NCI-H345 treated with DMSO at 0.1 percent for 48 hours (cell line): Measurements from ENCODE around the gene GAL3ST2.
"Not testable (repeated sequence)": the region's sequence is repeated elsewhere in the genome, so short reads cannot be mapped to it uniquely, and the experiment has no call there.

Experiments
- DNase-seq: peaks from one replicate; lab custom pipeline; 2025; ENCODE audit not compliant: unreplicated experiment; lab: John Stamatoyannopoulos, UW

GAL3ST2 gene

DNA sequence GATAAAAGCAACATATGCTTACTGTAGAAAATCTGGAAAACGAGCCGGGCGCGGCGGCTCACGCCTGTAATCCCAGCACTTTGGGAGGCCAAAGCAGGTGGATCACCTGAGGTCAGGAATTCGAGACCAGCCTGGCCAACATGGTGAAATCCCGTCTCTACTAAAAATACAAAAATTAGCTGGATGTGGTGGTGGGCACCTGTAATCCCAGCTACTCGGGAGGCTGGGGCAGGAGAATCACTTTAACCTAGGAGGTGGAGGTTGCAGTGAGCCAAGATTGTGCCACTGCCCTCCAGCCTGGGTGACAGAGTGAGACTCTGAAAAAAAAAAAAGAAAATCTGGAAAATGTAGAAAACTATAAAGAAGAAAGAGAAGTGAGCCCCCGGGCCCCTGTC, 41.2 kb downstream of the GAL3ST2 start:
- not testable (repeated sequence) for DNase-seq

DNA sequence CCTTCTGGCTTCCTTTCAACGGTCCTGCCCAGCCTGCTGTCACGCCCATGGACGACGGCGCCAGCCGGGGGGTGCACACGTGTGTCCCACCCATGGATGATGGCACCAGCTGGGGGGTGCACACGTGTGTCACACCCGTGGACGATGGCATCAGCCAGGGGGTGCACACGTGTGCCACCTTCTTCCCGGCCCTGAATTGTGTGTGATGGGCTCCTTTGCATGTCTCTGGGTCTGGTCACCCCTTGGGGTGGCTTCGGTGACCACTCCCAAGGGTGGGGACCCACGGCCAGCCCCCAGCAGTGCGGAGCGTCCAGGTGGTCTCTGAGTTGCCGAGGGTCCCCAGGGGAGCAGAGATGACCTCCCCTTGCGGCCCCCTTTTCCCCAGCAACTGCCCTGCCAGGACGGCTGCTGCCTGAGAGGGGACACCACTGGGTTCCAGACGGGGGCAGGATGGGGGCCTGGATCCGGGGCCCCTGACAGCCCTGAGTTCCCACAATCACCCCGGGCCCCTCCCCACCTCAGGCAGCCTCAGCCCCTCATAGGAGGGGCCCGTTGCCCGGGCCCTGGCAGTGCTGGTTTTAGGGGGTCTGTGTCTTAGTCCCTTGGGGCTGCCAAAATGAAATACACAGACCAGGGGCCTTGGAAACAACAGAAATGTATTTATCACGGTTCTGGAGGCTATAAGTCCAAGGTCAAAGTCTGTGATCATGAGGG, 41.8 kb downstream of the GAL3ST2 start:
- no peak for DNase-seq

DNA sequence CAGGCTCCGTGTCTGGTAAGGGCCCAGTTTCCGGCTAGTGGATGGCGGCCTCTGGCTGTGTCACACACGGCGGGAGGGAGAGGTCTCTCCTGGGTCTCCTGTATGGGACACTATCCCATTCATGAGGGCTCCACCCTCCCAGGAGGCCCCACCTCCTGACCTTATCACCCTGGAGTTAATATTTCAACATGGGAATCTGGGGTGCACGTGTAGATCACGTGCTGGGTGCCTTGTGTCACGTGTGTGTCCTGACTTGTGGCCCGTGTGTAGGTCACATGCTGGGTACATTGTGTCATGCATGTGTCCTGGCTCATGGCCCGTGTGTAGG, 42.3 kb downstream of the GAL3ST2 start:
- no peak for DNase-seq

DNA sequence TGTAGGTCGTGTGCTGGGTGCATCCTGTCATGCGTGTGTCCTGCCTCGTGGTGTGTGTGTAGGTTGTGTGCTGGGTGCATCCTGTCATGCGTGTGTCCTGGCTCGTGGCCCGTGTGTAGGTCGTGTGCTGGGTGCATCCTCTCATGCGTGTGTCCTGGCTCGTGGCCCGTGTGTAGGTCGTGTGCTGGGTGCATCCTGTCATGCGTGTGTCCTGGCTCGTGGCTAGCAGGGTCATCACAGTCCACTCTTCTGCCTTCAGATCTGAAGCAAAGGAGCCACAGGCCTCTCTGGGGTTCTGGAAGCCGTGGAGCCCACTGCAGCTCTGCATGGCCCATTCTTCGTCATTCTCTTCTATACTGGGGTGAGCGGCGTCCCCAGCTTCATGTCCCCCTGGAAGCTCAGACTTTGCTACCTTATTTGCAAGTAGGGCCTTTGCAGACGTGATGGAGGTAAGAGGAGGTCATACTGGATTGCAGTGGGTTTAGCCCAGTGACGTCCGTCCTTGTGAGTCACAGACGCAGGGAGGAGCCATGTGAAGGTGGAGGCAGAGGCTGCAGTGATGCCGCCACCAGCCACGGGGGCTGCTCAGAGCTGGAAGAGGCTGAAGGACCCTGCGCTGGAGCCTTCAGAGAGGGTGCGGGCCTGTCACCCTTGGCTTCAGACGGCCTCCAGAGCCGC, 43.5 kb downstream of the GAL3ST2 start:
- DNase-seq, result not testable (repeated sequence)

DNA sequence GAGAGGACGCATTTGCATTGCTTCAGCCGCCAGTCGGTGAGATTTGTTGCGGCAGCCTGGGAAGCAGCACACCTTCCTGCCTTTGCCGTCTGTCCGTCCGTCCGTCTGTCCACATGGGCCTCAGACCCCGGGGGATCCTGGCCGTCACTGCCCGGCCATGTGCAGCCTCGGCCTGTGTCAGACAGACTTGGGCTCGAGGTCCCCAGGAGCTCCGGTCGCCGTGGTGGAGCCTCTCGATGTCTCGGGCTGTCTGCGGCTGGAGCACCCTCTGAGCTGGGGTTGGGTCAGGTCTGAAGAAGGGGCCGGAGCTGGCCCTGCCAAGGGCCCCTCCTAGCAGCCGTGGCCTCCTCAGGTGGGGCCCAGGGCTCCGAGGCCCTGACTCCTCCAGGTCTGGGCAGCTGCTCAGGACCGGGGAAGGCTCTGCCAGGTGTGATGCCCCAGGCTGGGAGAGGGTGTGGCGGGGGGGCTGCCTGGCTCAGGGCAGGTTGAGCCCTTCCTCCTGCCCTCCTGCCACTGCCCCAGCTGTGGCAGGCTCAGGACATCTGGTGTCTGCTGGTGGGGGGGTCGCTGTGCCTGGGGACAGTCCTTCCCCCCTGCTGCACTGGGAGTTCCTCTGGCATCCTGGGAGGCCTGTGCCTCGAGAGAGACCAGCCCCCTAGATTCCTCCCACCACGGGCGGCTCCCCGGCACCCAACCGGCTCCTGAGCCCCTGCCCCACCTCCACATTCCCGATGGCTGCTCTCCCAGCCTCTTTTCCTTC, 44.2 kb downstream of the GAL3ST2 start:
- DNase-seq, result no peak

DNA sequence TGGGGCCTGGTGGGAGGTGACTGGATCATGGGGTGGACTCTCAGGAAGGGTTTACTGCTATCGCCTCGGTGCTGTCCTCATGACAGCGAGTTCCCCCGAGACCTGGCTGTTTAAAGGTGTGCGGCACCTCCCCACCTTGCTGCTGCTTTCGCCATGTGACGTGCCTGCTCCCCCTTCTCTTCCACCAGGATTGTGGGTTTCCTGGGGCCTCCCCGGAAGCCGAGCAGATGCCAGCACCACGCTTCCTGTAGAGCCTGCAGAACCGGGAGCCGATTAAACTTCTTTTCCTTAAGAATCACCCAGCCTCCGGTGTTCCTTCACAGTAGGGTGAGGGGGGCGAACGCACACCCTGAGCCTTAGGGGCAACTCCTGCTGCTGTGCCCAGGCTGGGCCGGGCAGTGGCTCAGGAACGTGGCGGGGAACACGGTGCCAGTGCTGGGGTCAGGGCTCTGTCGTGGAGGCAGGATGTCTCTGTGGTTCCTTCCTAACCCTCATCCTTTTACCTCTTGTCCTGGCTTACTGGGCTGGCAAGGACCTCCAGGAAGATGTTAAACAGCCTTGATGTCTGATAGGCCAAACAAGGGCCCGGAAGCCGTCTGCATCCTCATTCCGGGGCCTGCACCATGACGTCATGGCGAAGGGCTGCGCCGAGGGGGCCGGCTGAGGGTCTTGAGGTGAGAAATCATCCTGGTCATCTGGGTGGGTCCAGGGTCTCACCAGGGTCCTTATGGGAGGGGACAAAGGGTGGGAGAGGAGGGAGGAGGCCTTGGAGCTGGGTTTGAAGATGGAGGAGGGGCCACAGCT, 45.0 kb downstream of the GAL3ST2 start:
- DNase-seq, result no peak

DNA sequence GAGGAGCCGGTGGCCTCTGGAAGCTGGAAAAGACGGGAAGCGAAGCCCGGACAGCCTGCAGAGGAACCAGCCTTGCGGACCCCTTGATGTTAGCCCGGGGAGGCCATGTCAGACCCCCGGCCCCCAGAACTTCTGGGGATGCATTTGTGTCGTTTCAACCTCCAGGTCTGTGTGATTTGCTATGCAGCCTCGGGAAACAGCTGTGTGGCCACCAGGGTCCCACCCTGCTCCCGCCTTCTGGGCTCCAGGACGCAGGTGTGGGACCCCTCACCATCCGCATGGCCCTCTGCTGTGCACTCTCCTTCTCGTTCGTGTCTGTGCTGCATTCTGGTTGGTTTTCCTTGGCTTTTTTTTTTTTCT, 45.6 kb downstream of the GAL3ST2 start:
- no peak for DNase-seq

DNA sequence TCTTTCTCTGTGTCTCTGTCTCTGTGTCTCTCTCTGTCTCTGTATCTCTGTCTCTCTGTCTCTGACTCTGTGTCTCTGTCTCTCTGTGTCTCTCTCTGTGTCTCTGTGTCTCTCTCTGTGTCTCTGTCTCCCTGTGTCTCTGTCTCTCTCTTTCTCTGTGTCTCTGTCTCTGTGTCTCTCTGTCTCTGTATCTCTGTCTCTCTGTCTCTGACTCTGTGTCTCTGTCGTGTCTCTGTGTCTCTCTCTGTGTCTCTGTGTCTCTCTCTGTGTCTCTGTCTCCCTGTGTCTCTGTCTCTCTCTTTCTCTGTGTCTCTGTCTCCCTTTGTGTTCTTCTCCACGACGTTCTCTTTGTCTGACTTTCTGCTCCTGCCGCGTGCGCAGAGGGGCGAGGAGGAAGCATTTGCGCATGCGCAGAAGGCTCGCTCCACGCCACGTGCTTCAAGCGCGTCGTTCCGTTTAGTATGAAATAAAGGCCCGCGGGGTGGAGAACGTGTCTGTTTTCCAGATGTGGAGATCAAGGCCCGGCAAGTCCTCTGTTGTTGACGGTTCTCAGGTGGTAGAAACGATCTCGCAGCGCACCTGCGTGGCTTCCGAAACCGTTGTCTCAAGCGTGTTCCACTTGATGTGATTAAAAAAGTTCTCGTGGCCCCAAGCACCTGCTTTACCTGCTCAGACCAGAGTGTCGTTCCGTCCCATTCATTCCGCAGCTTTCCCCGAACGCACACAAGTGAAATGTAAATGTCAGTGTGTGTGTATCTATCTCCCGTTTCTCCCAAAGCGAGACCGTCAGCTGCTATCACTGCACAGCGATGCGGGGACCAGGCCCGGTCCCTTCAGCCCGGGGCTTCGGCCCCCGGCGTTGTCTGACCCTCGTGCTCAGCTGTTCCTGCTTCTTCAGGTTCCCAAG, 47.2 kb downstream of the GAL3ST2 start:
- DNase-seq, result not testable (repeated sequence)

DNA sequence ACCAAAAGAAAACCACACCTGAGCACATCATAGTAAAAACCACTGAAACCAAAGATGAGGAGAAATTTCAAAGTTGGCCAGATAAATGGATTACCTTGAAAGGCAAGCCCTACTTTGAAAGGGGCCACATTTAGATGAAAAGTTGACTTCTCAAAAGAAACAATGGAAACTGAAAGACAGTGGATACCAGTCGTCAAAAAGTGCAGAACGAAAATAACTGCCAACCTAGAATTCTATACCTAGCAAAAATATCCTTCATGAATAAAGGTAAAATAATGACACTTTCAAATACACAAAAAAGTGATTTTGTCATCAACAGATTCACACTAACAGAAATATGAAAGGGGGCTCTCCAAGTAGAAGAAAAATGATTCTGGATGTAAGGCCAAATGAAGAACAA, 50.8 kb downstream of the GAL3ST2 start:
- DNase-seq, result no peak

DNA sequence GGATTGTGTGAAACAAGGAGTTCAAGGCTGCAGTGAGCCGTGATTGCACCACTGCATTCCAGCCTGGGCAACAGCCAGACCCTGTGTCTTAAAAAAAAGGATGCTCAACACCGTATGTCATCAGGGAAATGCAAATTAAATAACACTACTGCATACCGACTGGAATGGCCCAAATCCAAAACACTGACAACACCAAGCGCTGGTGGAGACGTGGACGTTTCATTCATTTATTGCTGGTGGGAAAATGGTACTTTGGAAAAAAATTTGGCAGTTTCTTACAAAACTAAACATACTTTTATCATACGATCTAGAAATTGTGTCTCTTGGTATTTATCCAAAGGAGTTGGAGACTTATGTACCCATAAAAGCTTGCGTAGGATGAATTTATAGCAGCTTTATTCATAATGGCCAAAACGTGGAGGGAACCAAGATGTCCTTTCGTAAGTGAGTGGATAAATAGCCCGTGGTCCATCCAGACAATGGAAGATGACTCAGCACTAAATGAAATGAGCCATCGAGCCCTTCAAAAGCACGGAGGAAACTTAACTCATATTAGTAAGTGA, 56.6 kb downstream of the GAL3ST2 start:
- no peak for DNase-seq

DNA sequence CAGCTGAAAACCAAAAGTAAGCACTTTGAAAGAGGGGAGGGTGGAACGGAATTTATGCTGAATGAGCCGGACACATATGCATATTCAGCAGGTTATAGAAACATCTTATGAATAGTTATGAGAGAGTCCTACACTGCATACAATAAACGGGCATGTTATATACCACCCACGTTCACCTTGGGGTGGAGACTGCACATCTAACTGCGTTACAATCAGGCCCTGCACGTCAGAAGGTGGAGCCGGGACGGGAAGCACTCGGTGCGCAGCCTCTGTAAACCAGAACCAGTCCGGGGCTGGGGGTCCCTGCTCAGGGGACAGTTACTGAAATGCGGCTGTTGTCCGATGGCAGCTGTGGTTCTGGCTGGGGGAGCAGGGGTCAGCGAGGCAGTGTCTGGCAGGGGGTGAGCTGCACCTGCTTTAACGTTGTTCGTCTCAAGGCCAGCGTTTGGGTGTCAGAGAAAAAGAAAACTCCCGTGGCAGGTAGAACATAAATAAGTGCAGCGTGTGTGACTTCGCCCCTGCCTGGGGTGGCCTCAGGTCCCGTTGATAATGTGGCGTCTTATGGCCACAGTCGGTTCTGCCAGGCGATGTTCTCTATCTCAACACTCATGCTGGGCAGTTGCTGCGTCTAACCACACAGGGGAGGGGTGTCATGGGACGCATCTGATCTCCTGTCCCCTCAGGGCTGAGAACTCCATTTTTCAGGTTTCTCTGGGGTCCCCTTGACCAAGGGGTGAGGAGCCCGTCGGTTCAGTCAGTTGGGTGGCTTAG, 57.3 kb downstream of the GAL3ST2 start:
- not testable (repeated sequence) for DNase-seq

DNA sequence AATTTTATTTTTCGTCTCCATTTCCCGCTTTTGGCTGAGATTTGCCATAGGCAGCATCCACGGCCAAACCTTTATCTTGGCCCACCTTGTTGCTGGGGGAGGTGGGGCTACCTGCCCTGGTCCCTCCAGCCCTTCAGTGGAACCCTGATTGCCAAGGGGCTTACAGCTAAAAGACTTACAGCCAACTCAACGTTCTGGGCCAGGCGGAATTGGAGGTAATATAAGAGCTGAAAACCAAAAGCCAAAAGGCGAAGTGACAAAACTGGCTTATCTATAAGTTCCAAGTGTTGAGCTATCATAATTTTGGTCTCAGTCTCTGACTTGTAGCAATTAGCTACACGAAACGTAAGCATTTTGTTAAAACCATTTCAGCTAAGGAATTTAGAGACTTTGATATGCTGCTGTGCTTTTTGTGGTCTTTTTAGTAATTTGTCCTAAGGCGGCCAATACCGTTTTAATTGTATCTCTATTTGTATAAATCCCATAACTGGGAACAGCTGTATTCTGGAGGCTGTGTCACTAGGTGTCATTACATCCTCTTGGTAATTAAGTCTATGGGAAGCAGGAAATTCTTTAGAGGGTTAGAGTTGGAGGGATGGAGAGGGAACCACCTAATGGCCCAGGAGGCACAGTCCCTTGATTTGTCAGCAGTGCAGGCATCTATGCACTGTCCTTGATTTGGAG, 58.0 kb downstream of the GAL3ST2 start:
- no peak for DNase-seq

DNA sequence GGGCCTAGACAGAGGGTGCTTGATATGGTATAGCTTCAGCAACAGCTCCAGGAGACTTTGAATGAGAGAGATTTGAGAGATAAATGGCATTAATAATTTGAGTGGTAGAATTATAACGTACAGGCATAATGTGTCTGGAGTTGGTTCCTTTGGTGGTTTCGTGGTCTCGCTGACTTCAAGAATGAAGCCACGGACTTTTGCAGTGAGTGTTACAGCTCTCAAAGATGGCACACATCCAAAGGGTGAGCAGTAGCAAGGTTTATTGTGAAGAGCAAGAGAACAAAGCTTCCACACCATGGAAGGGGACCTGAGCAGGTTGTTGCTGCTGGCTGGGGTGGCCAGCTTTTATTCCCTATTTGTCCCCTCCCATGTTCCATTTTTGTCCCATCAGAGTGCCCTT, 59.0 kb downstream of the GAL3ST2 start:
- DNase-seq, result no peak

DNA sequence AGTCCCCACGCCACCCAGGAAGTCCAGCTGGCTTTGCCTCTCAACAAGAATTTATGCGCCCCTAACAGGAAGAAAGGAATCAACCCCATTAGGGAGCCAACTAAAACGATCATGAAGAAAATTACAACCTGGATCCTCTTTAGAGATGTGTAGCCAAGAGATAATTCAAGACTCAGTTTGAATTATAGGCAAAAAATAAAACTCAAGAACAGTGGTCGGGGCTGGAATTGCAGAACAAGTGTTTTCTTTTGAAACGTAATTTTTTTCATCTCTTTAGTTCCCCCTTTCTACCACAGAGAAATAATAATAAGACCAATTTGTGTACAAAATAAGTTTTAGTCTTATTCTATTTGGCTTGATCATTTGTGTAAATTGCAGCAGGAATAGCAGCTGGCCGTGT, 59.7 kb downstream of the GAL3ST2 start:
- DNase-seq, result no peak

DNA sequence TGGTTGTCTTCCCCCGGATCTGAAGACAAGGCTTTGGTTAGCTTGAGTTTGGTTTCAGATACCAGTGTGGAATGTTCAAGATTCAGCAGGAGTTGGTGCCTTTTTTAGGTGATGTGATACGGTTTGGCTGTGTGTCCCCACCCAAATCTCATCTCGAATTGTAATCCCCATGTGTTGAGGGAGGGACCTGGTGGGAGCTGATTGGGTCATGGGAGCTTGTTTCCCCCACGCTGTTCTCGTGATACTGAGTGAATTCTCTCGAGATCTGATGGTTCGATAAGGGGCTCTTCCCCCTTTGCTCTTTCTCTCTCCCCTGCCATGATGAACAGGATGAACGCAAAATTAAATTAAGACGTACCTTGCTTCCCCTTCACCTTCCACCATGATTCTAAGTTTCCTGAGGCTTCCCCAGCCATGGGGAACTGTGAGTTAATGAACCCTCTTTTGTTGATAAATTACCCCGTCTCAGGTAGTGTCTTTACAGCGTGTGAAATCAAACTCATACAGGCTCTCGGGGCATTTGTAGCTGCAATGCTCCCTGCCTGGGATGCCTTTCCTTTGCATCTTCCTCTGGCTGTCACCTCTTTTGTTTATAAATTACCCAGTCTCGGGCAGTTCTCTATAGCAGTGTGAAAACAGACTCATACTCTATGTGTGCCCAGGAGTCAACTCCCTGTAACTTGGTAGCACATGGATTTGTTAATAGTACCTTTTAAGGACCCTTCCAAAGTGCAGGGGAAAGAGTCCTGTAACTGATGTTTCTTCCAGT, 60.8 kb downstream of the GAL3ST2 start:
- DNase-seq, result no peak

DNA sequence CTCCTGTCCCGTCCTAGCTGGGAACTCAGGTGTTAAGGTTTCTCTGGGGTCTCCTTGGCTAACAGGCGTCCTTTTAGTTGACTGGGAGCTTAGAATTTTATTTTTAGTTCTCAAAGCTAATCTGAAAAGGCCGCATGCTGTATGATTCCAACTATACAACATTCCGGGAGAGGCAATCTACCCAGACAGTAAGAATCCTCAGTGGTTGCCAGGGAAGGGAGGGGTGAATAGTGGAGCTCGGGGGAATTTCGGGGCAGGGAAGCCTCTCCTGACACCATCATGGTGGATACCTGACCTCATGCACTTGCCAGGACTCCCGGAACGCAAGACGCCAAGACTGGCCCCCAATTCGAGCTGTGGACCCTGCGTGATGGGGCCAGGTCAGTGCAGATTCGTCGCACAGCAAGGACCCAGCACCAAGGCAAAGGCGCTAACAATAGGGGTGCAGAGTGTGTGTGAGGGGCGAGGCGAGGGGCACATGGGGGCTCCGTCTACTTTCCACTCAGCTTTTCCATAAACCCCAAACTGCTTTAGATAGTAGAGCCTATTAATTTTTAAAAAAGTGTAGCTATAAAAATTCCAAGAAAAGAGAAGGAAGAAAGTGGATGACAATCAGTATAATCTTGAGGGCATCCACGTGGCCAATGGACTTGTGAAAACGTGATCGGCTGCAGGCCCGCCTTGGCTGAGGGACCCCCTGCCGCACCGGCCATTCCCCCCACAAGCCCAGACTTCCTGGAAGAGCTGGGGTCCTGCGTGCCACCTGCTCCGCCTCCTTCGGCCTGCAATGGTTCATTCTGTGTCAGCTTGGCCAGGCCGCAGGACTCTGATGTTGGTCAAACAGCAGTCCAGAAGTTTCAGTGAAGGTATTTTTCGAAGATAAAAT, 64.8 kb downstream of the GAL3ST2 start:
- DNase-seq, result no peak

DNA sequence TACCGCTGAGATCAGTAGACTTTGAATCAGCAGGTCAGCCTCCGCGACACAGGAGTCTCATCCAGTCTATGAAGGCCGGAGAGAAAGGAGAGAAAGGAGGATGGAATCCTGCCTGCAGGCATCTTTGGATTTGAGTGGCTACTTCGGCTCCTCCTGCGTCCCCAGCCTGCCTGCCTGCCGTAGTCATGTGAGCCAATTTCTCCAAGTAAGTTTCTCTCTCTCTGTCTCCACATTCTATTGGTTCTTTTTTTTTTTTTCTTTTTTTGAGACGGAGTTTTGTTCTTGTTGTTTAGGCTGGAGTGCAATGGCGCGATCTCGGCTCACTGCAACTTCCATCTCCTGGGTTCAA, 65.4 kb downstream of the GAL3ST2 start:
- DNase-seq, result no peak
